ENCODE measurements around the gene TRIM62.

DNA sequence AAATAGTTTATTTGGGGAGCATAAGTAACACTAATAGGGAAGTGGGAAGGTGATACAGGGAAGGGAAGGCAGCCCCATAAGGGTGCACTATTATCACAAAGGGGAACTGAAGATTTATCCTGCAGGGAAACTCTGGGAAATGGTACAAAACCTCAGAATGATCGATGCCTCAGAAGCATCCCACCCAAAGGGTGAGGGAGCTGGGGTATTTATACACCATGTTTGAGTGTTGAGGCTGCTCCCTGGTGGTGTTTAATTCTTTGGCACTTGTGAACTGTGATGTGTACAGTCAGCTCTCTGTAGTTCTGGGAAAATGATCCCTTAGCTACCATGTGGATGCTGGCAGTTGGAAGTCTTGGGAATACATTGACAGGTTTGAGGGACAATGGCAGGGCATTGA, 5.1 kb upstream of the TRIM62 start:
- TF ChIP-seq, protein P1, sequence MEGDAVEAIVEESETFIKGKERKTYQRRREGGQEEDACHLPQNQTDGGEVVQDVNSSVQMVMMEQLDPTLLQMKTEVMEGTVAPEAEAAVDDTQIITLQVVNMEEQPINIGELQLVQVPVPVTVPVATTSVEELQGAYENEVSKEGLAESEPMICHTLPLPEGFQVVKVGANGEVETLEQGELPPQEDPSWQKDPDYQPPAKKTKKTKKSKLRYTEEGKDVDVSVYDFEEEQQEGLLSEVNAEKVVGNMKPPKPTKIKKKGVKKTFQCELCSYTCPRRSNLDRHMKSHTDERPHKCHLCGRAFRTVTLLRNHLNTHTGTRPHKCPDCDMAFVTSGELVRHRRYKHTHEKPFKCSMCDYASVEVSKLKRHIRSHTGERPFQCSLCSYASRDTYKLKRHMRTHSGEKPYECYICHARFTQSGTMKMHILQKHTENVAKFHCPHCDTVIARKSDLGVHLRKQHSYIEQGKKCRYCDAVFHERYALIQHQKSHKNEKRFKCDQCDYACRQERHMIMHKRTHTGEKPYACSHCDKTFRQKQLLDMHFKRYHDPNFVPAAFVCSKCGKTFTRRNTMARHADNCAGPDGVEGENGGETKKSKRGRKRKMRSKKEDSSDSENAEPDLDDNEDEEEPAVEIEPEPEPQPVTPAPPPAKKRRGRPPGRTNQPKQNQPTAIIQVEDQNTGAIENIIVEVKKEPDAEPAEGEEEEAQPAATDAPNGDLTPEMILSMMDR (IDR thresholded peaks at IDR 0.05), result no peak
- TF ChIP-seq EP300 (IDR thresholded peaks at IDR 0.05), result no peak

Measured in suprapubic skin (tissue), 3 donors.